Liver (tissue), 3 donors: Measurements from ENCODE around the gene C22orf42.
"Not testable (repeated sequence)": the region's sequence is repeated elsewhere in the genome, so short reads cannot be mapped to it uniquely, and the experiment has no call there.

ENCODE experiments used
- CTCF ChIP-seq: fragments of 150-350 bp; IDR thresholded peaks from 2 replicates; pipeline ENCODE4 v1.5.1; 2017; ENCODE audit warnings: improper control_type of control experiment, low read depth, low read length; ENCODE audit not compliant: missing input control
- RAD21 ChIP-seq, 2 donors: IDR thresholded peaks; 2 replicates each; pipeline ENCODE4 v1.6.1; 2016; ENCODE audit warnings: antibody characterized with exemption in 2 of 2, mild to moderate bottlenecking in 2 of 2
- donor health status: healthy.
- donor health status: healthy.

DNA sequence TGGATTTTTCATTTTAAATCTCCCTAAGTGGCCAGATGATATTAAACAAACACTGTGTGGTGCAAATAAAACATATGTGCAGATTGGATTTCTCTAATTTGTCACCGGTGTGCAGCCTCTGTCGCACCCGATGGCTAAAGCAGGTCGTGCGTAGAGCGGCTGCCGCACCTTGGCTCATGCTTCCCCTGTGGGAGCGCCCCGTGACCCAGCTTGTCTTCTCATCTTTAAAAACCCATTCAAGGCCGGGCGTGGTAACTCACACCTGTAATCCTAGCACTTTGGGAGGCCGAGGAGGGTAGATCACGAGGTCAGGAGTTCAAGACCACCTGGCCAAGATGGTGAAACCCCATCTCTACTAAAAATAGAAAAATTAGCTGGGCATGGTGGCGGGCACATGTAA lies 24.3 kb downstream of the C22orf42 start:
- TF ChIP-seq RAD21 (IDR thresholded peaks at IDR 0.05); CTCF: not testable (repeated sequence)
